Neural progenitor cell (in vitro differentiated cells): ENCODE results near the gene KCP. TPM values are rescaled to one million over a fixed set of nuclear protein-coding genes. Genes with fewer than 3 reads are reported as not detected.

ENCODE experiments used
- DNase-seq: peaks from one replicate; pipeline ENCODE4 v3.0.0-alpha.2; 2016; ENCODE audit warnings: low spot score
- H2AFZ ChIP-seq: fragments of 200-600 bp; sonication (generic); replicated peaks from 2 replicates; pipeline ENCODE4 v1.6.1; 2016; ENCODE audit warnings: antibody characterized with exemption
- H3F3A ChIP-seq: fragments of 200-600 bp; sonication (generic); 2 replicates; pipeline ENCODE4 v1.6.1; 2016; ENCODE audit warnings: antibody characterized with exemption, low read depth
- H3K27ac ChIP-seq: fragments of 200-600 bp; sonication (generic); 2 replicates; pipeline ENCODE4 v1.5.1; 2016; ENCODE audit warnings: mild to moderate bottlenecking
- H3K27me3 ChIP-seq: fragments of 200-600 bp; sonication (generic); 2 replicates; pipeline ENCODE4 v1.6.1; 2016; ENCODE audit warnings: mild to moderate bottlenecking, moderate library complexity
- H3K36me3 ChIP-seq: fragments of 200-600 bp; sonication (generic); 2 replicates; pipeline ENCODE4 v1.5.1; 2016
- H3K4me1 ChIP-seq: fragments of 200-600 bp; sonication (generic); 2 replicates; pipeline ENCODE4 v1.6.1; 2016; ENCODE audit warnings: mixed run types
- H3K4me2 ChIP-seq: fragments of 200-600 bp; sonication (generic); 2 replicates; pipeline ENCODE4 v1.6.1; 2016
- H3K4me3 ChIP-seq: fragments of 200-600 bp; sonication (generic); 2 replicates; pipeline ENCODE4 v1.5.1; 2016
- H3K79me2 ChIP-seq: fragments of 200-600 bp; sonication (generic); 2 replicates; pipeline ENCODE4 v1.6.1; 2016; ENCODE audit warnings: low read depth
- H3K9ac ChIP-seq: fragments of 200-600 bp; sonication (generic); 2 replicates; pipeline ENCODE4 v1.6.1; 2016
- H3K9me3 ChIP-seq: fragments of 200-600 bp; sonication (generic); 2 replicates; pipeline ENCODE4 v1.5.1; 2016; ENCODE audit warnings: low read depth
- H4K20me1 ChIP-seq: fragments of 200-600 bp; sonication (generic); 2 replicates; pipeline ENCODE4 v1.6.1; 2016; ENCODE audit warnings: low read depth
- H3K27ac Mint-ChIP-seq: 3 replicates; pipeline ENCODE4 v1.8.0; 2021; ENCODE audit warnings: mixed read lengths
- H3K27me3 Mint-ChIP-seq: 2 replicates; pipeline ENCODE4 v1.8.0; 2022; ENCODE audit warnings: low read depth, mild to moderate bottlenecking, inconsistent platforms, moderate library complexity, mixed read lengths; ENCODE audit not compliant: insufficient read depth
- H3K36me3 Mint-ChIP-seq: 3 replicates; pipeline ENCODE4 v1.8.0; 2021; ENCODE audit warnings: mixed read lengths
- H3K4me1 Mint-ChIP-seq: 3 replicates; pipeline ENCODE4 v1.8.0; 2021; ENCODE audit warnings: mixed read lengths
- H3K4me3 Mint-ChIP-seq: 3 replicates; pipeline ENCODE4 v1.8.0; 2021; ENCODE audit warnings: mild to moderate bottlenecking, moderate library complexity, mixed read lengths
- H3K9me3 Mint-ChIP-seq: 3 replicates; pipeline ENCODE4 v1.8.0; 2020; ENCODE audit warnings: mixed read lengths
- CTCF ChIP-seq: fragments of 200-600 bp; sonication (generic); IDR thresholded peaks from 2 replicates; pipeline ENCODE4 v1.5.1; 2017; ENCODE audit warnings: antibody characterized with exemption, mild to moderate bottlenecking
- EZH2 ChIP-seq: fragments of 200-600 bp; sonication (generic); IDR thresholded peaks from 2 replicates; pipeline ENCODE4 v1.6.1; 2017; ENCODE audit warnings: antibody characterized with exemption, mild to moderate bottlenecking, moderate library complexity
- EZH2phosphoT487 ChIP-seq: fragments of 200-600 bp; sonication (generic); IDR thresholded peaks from 2 replicates; pipeline ENCODE4 v1.6.1; 2017; ENCODE audit warnings: antibody characterized with exemption
- total RNA-seq: library from RNA; depleted of rRNA; stranded (reverse); fragments of >200 nt; gene quantifications from 2 replicates; pipeline ENCODE4 v1.2.3, GENCODE V29; 2015; ENCODE audit warnings: low replicate concordance

The KCP gene
- total RNA-seq, 1 donor from 2014 or later, result 0.06 TPM

GRCh38 chr7:128847721-128848211, 62.7 kb downstream of the KCP start:
- H3K4me1 ChIP-seq, result no peaks in the 10 kb centered on the region
- H3K4me3 ChIP-seq, result no peak overlapping the region
- no peak overlapping the region for H3K4me2 ChIP-seq
- Mint-ChIP-seq H3K9me3 (no peaks in the 10 kb centered on the region), H3K4me3 (no peak overlapping the region), H3K4me1 (no peaks in the 10 kb centered on the region), H3K27me3 (peaks cover 4% of the 10 kb centered on the region), H3K27ac (no peak overlapping the region), H3K36me3 (peaks cover 2% of the 10 kb centered on the region)
- H3K36me3 ChIP-seq, result no peaks in the 10 kb centered on the region
- H3K27ac ChIP-seq, result no peak overlapping the region
- no peaks in the 10 kb centered on the region for H4K20me1 ChIP-seq
- TF ChIP-seq CTCF (no peak), EZH2phosphoT487 (no peak), EZH2 (no peak)
- no peaks in the 10 kb centered on the region for H3K9me3 ChIP-seq
- no peaks in the 10 kb centered on the region for H3K27me3 ChIP-seq
- H3F3A ChIP-seq, result no peaks in the 10 kb centered on the region
- H2AFZ ChIP-seq, result no peak overlapping the region
- no peak for DNase-seq
- H3K79me2 ChIP-seq, result no peaks in the 10 kb centered on the region
- no peak overlapping the region for H3K9ac ChIP-seq

GRCh38 chr7:128846781-128847444, 63.6 kb downstream of the KCP start:
- peaks cover 2% of the 10 kb centered on the region for H3K36me3 Mint-ChIP-seq
- Histone ChIP-seq H3K27me3 (no peaks in the 10 kb centered on the region), H3K4me2 (no peak overlapping the region), H3K4me3 (no peak overlapping the region), H3K79me2 (no peaks in the 10 kb centered on the region), H3F3A (no peaks in the 10 kb centered on the region), H3K4me1 (no peaks in the 10 kb centered on the region), H3K27ac (no peak overlapping the region), H4K20me1 (no peaks in the 10 kb centered on the region), H3K9me3 (no peaks in the 10 kb centered on the region), H2AFZ (no peak overlapping the region), H3K9ac (no peak overlapping the region), H3K36me3 (no peaks in the 10 kb centered on the region)
- no peak overlapping the region for H3K4me3 Mint-ChIP-seq
- no peak overlapping the region for H3K27ac Mint-ChIP-seq
- no peaks in the 10 kb centered on the region for H3K4me1 Mint-ChIP-seq
- TF ChIP-seq CTCF, result no peak
- H3K9me3 Mint-ChIP-seq, result no peaks in the 10 kb centered on the region
- peaks cover 4% of the 10 kb centered on the region for H3K27me3 Mint-ChIP-seq
- DNase-seq, result no peak

- H3K9me3 ChIP-seq, result no peaks in the 10 kb centered on the region
- no peaks in the 10 kb centered on the region for H3K4me1 ChIP-seq
- no peaks in the 10 kb centered on the region for H4K20me1 ChIP-seq
- H3K36me3 Mint-ChIP-seq, result peaks cover 2% of the 10 kb centered on the region
- no peaks in the 10 kb centered on the region for H3K4me1 Mint-ChIP-seq
- H3K79me2 ChIP-seq, result no peaks in the 10 kb centered on the region
- no peak for DNase-seq
- no peak overlapping the region for H3K4me2 ChIP-seq
- H3K9me3 Mint-ChIP-seq, result no peaks in the 10 kb centered on the region
- H3K27ac Mint-ChIP-seq, result no peak overlapping the region
- H3F3A ChIP-seq, result peaks cover 5% of the 10 kb centered on the region
- H3K4me3 Mint-ChIP-seq, result no peak overlapping the region
- no peak overlapping the region for H2AFZ ChIP-seq
- TF ChIP-seq EZH2phosphoT487 (no peak), CTCF (no peak), EZH2 (no peak)
- no peak overlapping the region for H3K4me3 ChIP-seq
- H3K36me3 ChIP-seq, result no peaks in the 10 kb centered on the region
- no peak overlapping the region for H3K27ac ChIP-seq
- H3K27me3 Mint-ChIP-seq, result peaks cover 2% of the 10 kb centered on the region
- no peaks in the 10 kb centered on the region for H3K27me3 ChIP-seq
- no peak overlapping the region for H3K9ac ChIP-seq
Observed at GRCh38 chr7:128845987-128846386, 64.5 kb downstream of the KCP start.
